RWPE1 (cell line): ENCODE measurements around the gene PARVA.

ENCODE experiments used
- CTCF ChIA-PET: fragments of 350-600 bp; sonication (Branson Sonifier 250); formaldehyde crosslinking; extraction: SDS; loops from one replicate; lab custom pipeline; 2021; lab: Yijun Ruan, JAX
- POLR2A ChIA-PET: fragments of 400-600 bp; formaldehyde crosslinking; extraction: SDS; loops from one replicate; lab custom pipeline; 2020; ENCODE audit warnings: antibody characterized with exemption; ENCODE audit not compliant: low non-redundant PET; lab: Yijun Ruan, JAX
- DNase-seq: peaks from one replicate; pipeline ENCODE4 v3.0.0; 2012; ENCODE audit warnings: low spot score
- H3K27ac ChIP-seq: fragments of 450-650 bp; 2 replicates; pipeline ENCODE4 v1.5.1; 2017
- CTCF ChIP-seq: fragments of 450-650 bp; conservative IDR thresholded peaks from 2 replicates; pipeline ENCODE4 v1.5.1; 2017; ENCODE audit warnings: low read depth, mild to moderate bottlenecking

The PARVA gene

GRCh38 chr11:12542186-12542935, 165.0 kb downstream of the PARVA start:
- CTCF ChIA-PET, result interaction anchor here (1.7 kb wide), 1 partner anchor 10 kb away, joined by 5 read pairs; no protein-coding TSS in a partner anchor
- POLR2A ChIA-PET, result no interaction called here
- no peak for TF ChIP-seq CTCF
- no peak overlapping the region for H3K27ac ChIP-seq
- no peak for DNase-seq

GRCh38 chr11:12543596-12544415, 166.4 kb downstream of the PARVA start:
- POLR2A ChIA-PET, result no interaction called here
- H3K27ac ChIP-seq, result peak overlapping the region; percentile 58; the same call in 1 of the 2 replicates
- CTCF ChIA-PET, result no interaction called here

GRCh38 chr11:12544986-12545775, 167.8 kb downstream of the PARVA start:
- ChIA-PET POLR2A (no interaction called here), CTCF (no interaction called here)
- no peak for TF ChIP-seq CTCF
- no peak for DNase-seq
- H3K27ac ChIP-seq, result no peak overlapping the region

More at GRCh38 chr11:12543596-12544415, 166.4 kb downstream of the PARVA start:
- no peak for TF ChIP-seq CTCF
- DNase-seq, result peak; percentile 56

GRCh38 chr11:12546122-12546521, 168.8 kb downstream of the PARVA start:
- DNase-seq, result no peak
- no peak for TF ChIP-seq CTCF

GRCh38 chr11:12546660-12547059, 169.3 kb downstream of the PARVA start:
- CTCF ChIA-PET, result no interaction called here
- DNase-seq, result no peak
- TF ChIP-seq CTCF, result no peak
- POLR2A ChIA-PET, result no interaction called here
- no peak overlapping the region for H3K27ac ChIP-seq

More at GRCh38 chr11:12546122-12546521, 168.8 kb downstream of the PARVA start:
- ChIA-PET POLR2A (no interaction called here), CTCF (no interaction called here)
- H3K27ac ChIP-seq, result no peak overlapping the region
